Uterus (tissue), 2 donors: ENCODE results near the gene FEZF2.

Source experiments
- POLR2A ChIP-seq, 2 donors: fragments of 450-650 bp; IDR thresholded peaks; one replicate each; pipeline ENCODE4 v1.6.1; 2016; ENCODE audit warnings: antibody characterized with exemption in 2 of 2, mild to moderate bottlenecking in 1 of 2, moderate library complexity in 1 of 2
- TF ChIP-seq, protein P1 (sequence below), 4 experiments: fragments of 200-600 bp in 2 of 4; fragments of 450-650 bp in 2 of 4; sonication (generic) in 2 of 4; IDR thresholded peaks; one replicate each; pipeline ENCODE4 v1.5.1; 2016 to 2019; ENCODE audit warnings: antibody characterized with exemption in 4 of 4, mild to moderate bottlenecking in 2 of 4, moderate library complexity in 1 of 4

DNA sequence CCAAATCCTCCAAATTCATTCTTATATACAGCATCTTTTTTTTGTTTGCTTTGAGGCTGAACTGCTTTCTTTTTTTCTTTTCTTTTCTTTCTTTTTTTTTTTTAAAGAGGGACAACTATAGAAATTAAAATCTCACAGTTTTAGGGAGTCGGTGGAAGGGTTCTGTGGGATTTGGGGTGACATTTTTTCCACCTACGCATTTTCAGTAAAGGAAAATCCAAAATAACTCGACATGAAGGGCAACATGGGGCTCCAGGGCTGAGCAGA, 3.0 kb upstream of the FEZF2 start:
- TF ChIP-seq POLR2A (IDR thresholded peaks at IDR 0.05) = no peak
- TF ChIP-seq, protein P1, sequence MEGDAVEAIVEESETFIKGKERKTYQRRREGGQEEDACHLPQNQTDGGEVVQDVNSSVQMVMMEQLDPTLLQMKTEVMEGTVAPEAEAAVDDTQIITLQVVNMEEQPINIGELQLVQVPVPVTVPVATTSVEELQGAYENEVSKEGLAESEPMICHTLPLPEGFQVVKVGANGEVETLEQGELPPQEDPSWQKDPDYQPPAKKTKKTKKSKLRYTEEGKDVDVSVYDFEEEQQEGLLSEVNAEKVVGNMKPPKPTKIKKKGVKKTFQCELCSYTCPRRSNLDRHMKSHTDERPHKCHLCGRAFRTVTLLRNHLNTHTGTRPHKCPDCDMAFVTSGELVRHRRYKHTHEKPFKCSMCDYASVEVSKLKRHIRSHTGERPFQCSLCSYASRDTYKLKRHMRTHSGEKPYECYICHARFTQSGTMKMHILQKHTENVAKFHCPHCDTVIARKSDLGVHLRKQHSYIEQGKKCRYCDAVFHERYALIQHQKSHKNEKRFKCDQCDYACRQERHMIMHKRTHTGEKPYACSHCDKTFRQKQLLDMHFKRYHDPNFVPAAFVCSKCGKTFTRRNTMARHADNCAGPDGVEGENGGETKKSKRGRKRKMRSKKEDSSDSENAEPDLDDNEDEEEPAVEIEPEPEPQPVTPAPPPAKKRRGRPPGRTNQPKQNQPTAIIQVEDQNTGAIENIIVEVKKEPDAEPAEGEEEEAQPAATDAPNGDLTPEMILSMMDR (IDR thresholded peaks at IDR 0.05) = no peak
